ENCODE results near the gene ATG2A. TPM values are rescaled to one million over a fixed set of nuclear protein-coding genes. Genes with fewer than 3 reads are reported as not detected.
A peak's percentile ranks its signal among the peaks of the same experiment; 100 is the strongest.

ATG2A gene
- total RNA-seq, 1 donor from 2014 or later: 5.5 TPM

- DNase-seq: no peak
Measured at GRCh38 chr11:64900774-64901173, 16.2 kb downstream of the ATG2A start.

- no peak for DNase-seq
Measured at GRCh38 chr11:64900263-64900678, 16.7 kb downstream of the ATG2A start.

- DNase-seq: no peak
Measured at GRCh38 chr11:64898541-64898940, 18.5 kb downstream of the ATG2A start.

GRCh38 chr11:64898076-64898445 is 18.9 kb downstream of the ATG2A start:
- DNase-seq: no peak

GRCh38 chr11:64897381-64898075 is 19.5 kb downstream of the ATG2A start:
- DNase-seq: no peak

GRCh38 chr11:64896448-64897022 is 20.5 kb downstream of the ATG2A start:
- DNase-seq: no peak

GRCh38 chr11:64894812-64895452 is 22.1 kb downstream of the ATG2A start:
- no peak for DNase-seq

GRCh38 chr11:64894070-64894811 is 22.8 kb downstream of the ATG2A start:
- peak; percentile 17 for DNase-seq

GRCh38 chr11:64893194-64894069 is 23.6 kb downstream of the ATG2A start:
- no peak for DNase-seq

GRCh38 chr11:64892838-64893193 is 24.2 kb downstream of the ATG2A start:
- DNase-seq: no peak

- no peak for DNase-seq
Measured at GRCh38 chr11:64892411-64892831, 24.6 kb downstream of the ATG2A start.

- DNase-seq: no peak
Measured at GRCh38 chr11:64891880-64892279, 25.1 kb downstream of the ATG2A start.

- DNase-seq: no peak
Measured at GRCh38 chr11:64891215-64891848, 25.7 kb downstream of the ATG2A start.

- no peak for DNase-seq
Measured at GRCh38 chr11:64890522-64890939, 26.5 kb downstream of the ATG2A start.

- no peak for DNase-seq
Measured at GRCh38 chr11:64888729-64889511, 28.1 kb downstream of the ATG2A start.

- no peak for DNase-seq
Measured at GRCh38 chr11:64888406-64888728, 28.6 kb downstream of the ATG2A start.

- DNase-seq: peak; percentile 52
Measured at GRCh38 chr11:64887757-64888405, 29.1 kb downstream of the ATG2A start.

GRCh38 chr11:64887234-64887756 is 29.7 kb downstream of the ATG2A start:
- no peak for DNase-seq

- DNase-seq: no peak
Measured at GRCh38 chr11:64885367-64886286, 31.4 kb downstream of the ATG2A start.
